Neural progenitor cell (in vitro differentiated cells): Measurements from ENCODE around the gene HYAL2.

ENCODE experiments used
- CTCF ChIP-seq: fragments of 200-600 bp; sonication (generic); IDR thresholded peaks from 2 replicates; pipeline ENCODE4 v1.5.1; 2017; ENCODE audit warnings: antibody characterized with exemption, mild to moderate bottlenecking
- EZH2 ChIP-seq: fragments of 200-600 bp; sonication (generic); IDR thresholded peaks from 2 replicates; pipeline ENCODE4 v1.6.1; 2017; ENCODE audit warnings: antibody characterized with exemption, mild to moderate bottlenecking, moderate library complexity
- EZH2phosphoT487 ChIP-seq: fragments of 200-600 bp; sonication (generic); IDR thresholded peaks from 2 replicates; pipeline ENCODE4 v1.6.1; 2017; ENCODE audit warnings: antibody characterized with exemption

DNA sequence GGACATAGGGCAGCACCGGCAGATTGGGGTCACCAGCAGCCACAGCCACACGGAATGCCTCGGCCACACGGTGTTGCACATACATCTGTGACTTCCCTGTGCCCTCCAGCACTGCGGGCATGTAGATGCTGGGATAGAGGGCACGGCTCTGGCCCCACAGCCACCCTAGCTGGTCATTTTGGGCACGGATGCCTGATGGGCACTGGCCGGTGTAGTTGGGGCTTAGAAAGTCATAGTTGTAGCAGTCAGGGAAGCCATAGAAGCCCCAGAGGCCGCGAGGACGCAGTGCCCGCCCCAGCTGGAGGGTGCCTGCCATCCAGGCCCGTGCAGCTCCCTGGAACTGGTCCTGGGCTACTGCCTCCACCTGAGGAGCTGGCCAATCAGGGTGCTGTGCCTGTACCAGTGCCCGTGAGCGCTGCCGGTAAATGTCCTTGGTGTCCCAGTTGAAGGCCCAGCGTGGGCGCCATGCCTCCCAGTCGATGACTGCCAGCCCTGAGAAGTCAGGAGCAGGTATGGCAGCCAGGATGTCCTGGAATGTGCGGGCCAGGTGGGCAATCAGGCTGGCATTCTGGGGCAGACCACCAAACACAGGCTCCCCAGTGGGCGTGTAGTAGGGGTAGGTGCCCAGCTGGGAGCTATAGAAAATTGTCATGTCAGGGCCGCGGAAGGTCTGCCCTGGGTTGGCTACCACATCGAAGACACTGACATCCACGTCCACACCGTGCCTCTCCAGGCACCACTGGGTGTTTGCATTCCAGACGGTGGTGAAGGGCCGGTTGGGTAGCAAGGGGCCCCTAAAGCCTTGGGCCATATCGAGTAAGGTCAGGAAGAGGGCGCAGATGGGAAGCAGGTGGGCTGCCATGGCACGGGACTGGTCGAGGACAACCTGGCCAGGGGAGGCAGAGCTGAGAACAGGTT is 20.2 kb downstream of the HYAL2 start:
- TF ChIP-seq CTCF (no peak), EZH2 (no peak), EZH2phosphoT487 (no peak)
